22Rv1 (cell line): ENCODE results near the gene GLIS1.

Source experiments
- ZFX ChIP-seq: fragments of 450-650 bp; IDR thresholded peaks from 2 replicates; pipeline ENCODE4 v1.6.1; 2017; ENCODE audit warnings: antibody characterized with exemption, borderline replicate concordance
- TF ChIP-seq, protein P1 (sequence below): fragments of 450-650 bp; IDR thresholded peaks from 2 replicates; pipeline ENCODE4 v1.5.1; 2017; ENCODE audit warnings: mild to moderate bottlenecking

DNA sequence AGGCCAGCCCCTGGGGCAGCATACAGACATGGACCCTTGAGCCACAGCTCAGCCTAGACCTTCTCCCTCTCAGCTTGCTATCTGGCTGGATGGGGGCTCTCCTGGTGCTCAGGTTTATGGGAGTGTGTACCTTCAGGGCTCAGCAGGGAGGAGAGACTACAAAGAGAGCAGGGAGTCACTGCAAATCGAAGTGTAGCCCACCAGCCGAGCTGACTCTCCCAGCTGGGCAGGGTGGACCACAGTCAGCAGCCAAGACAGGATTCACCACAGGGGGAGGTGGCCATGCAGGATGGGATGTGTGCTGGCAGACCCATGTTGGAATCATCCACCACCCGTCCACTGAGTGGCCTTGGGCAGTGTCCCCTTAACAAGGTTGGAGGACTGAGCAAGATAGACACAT lies 78.3 kb downstream of the GLIS1 start:
- TF ChIP-seq, protein P1, sequence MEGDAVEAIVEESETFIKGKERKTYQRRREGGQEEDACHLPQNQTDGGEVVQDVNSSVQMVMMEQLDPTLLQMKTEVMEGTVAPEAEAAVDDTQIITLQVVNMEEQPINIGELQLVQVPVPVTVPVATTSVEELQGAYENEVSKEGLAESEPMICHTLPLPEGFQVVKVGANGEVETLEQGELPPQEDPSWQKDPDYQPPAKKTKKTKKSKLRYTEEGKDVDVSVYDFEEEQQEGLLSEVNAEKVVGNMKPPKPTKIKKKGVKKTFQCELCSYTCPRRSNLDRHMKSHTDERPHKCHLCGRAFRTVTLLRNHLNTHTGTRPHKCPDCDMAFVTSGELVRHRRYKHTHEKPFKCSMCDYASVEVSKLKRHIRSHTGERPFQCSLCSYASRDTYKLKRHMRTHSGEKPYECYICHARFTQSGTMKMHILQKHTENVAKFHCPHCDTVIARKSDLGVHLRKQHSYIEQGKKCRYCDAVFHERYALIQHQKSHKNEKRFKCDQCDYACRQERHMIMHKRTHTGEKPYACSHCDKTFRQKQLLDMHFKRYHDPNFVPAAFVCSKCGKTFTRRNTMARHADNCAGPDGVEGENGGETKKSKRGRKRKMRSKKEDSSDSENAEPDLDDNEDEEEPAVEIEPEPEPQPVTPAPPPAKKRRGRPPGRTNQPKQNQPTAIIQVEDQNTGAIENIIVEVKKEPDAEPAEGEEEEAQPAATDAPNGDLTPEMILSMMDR = no peak
- TF ChIP-seq ZFX = no peak
